Measurements from ENCODE around the gene ANKRD11. TPM values are rescaled to one million over a fixed set of nuclear protein-coding genes. Genes with fewer than 3 reads are reported as not detected.

ANKRD11 gene
- total and polyA plus RNA-seq, 2 donors (not counting 3 experiments of a cell fraction or from before 2014, with no cell fraction given): 55.8 to 191 TPM

DNA sequence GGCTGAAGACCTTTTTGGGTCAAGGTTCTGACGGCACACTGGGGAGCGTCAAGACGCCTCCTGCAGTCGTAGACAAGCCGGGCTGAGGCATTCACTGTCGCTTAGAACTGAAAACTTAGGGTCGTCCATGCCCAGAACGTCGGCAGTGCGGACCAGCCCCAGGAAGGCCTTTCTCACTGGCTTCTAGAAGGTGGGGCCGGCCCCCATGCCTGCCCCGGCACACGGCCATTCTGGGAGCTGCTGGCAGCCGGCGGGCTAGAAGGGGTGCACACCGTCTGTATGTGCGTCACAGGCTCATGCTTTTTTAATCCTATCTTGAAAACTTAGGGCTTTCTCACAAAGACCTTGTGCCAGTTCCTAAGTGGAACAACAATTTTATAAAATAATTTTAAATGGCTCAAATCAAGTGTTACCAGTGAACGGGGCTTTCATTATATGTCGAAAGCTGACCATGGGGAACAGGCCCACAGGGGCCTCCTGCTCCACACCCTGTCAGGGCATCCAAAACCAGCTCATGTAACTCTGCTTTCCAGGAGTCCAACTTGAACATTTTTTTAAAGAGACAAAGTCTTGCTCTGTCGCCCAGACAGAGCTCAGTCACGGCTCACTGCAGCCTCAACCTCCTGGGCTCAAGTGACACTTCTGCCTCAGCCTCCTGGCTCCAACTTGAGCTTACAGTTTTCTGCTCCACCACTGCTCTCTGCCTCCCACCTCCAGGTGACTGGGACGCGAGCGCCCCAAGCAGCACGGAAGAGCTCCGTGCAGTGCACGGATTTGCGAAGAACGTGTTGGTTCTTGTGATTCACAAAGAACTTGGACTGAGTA, 111.2 kb downstream of the ANKRD11 start:
- no peak for FAIRE-seq
- Histone ChIP-seq H3K4me1 (ENCODE audit: control insufficient read depth, extremely low read depth, insufficient read depth, low read length) (peaks cover 13% of the 10 kb centered on the region), H3K79me2 (ENCODE audit: control insufficient read depth, insufficient read depth, low read length) (peaks cover 100% of the 10 kb centered on the region), H4K20me1 (replicated peaks; ENCODE audit: control insufficient read depth, extremely low read depth, insufficient read depth, low read length) (peaks cover 12% of the 10 kb centered on the region), H3K27ac (ENCODE audit: insufficient read depth, low read depth, low read length) (no peak overlapping the region), H3K4me3 (replicated peaks in 1 of 3; ENCODE audit: insufficient read depth in 1 of 3, low read depth in 1 of 3, low read length in 3 of 3) (no peak overlapping the region), H3K27me3 (ENCODE audit: control insufficient read depth in 2 of 2, insufficient read depth in 2 of 2, low read length in 2 of 2) (no peaks in the 10 kb centered on the region), H2AFZ (ENCODE audit: low read depth, low read length) (no peak overlapping the region), H3K36me3 (ENCODE audit: control insufficient read depth in 2 of 2, extremely low read depth in 1 of 2, insufficient read depth in 2 of 2, low read length in 2 of 2) (no peaks in the 10 kb centered on the region), H3K9me3 (replicated peaks; ENCODE audit: control insufficient read depth, insufficient read depth, low read length) (no peaks in the 10 kb centered on the region), H3K9ac (replicated peaks; ENCODE audit: extremely low read depth, insufficient read depth, low read length) (no peak overlapping the region), H3K4me2 (ENCODE audit: insufficient read depth, low read length) (no peak overlapping the region), H3K9me1 (replicated peaks; ENCODE audit: control insufficient read depth, extremely low read depth, insufficient read depth, low read length) (no peaks in the 10 kb centered on the region)
- intact Hi-C loops (cut with micrococcal nuclease) (no loop called here), dilution Hi-C loops (cut with MboI; ENCODE audit: extremely low pct_ligation_motif_present, low sequenced_read_pairs) (no loop called here)
- TF ChIP-seq POLR2AphosphoS5 (IDR thresholded peaks at IDR 0.05; ENCODE audit: insufficient read depth, low read depth, low read length): no peak
- TF ChIP-seq EZH2 (IDR thresholded peaks at IDR 0.05; ENCODE audit: borderline replicate concordance, low read depth, low read length, severe bottlenecking): no peak
- TF ChIP-seq GATA2 (IDR thresholded peaks at IDR 0.05; ENCODE audit: insufficient read depth, insufficient read length, low read depth, low read length): no peak
- TF ChIP-seq MYC (IDR thresholded peaks at IDR 0.05; ENCODE audit: low read depth, low read length): no peak
- TF ChIP-seq, protein P1, sequence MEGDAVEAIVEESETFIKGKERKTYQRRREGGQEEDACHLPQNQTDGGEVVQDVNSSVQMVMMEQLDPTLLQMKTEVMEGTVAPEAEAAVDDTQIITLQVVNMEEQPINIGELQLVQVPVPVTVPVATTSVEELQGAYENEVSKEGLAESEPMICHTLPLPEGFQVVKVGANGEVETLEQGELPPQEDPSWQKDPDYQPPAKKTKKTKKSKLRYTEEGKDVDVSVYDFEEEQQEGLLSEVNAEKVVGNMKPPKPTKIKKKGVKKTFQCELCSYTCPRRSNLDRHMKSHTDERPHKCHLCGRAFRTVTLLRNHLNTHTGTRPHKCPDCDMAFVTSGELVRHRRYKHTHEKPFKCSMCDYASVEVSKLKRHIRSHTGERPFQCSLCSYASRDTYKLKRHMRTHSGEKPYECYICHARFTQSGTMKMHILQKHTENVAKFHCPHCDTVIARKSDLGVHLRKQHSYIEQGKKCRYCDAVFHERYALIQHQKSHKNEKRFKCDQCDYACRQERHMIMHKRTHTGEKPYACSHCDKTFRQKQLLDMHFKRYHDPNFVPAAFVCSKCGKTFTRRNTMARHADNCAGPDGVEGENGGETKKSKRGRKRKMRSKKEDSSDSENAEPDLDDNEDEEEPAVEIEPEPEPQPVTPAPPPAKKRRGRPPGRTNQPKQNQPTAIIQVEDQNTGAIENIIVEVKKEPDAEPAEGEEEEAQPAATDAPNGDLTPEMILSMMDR (IDR thresholded peaks at IDR 0.05; ENCODE audit: extremely low read depth in 1 of 2, insufficient read depth in 1 of 2, low read depth in 1 of 2, low read length in 2 of 2): no peak
- TF ChIP-seq FOS (IDR thresholded peaks at IDR 0.05; ENCODE audit: borderline replicate concordance, insufficient read depth, low read length): no peak
- no peak for DNase-seq (ENCODE audit: low read depth, low spot score)
- BruUV-seq (replicated peaks): no TSS peak
- ChIA-PET POLR2A (no interaction called here), CTCF (interaction anchor here (1.0 to 1.6 kb wide), 4 partner anchors 12 to 43 kb away, joined by 3 to 5 read pairs (median 3); no protein-coding TSS in a partner anchor)
